HepG2 (cell line): ENCODE results near the gene SNCAIP. TPM values are rescaled to one million over a fixed set of nuclear protein-coding genes. Genes with fewer than 3 reads are reported as not detected.

Experiments used
- ATAC-seq: fragments of 200-7000 bp; cut with Tn5 transposase; 3 replicates; pipeline ENCODE4 v1.9.1; 2020; ENCODE audit warnings: mild to moderate bottlenecking, moderate library complexity
- BruUV-seq: library from RNA; stranded (reverse); fragments of 400-500 nt; replicated peaks from 2 replicates; lab custom pipeline; 2021; lab: Mats Ljungman, UMichigan
- CTCF ChIA-PET: fragments of 300-600 bp; formaldehyde crosslinking; extraction: SDS; loops from one replicate; lab custom pipeline; 2021; ENCODE audit warnings: low total read pairs, inconsistent platforms, low intra/inter-chr PET ratio; lab: Yijun Ruan, JAX
- POLR2A ChIA-PET: fragments of 350-600 bp; sonication (Branson Sonifier 250); formaldehyde crosslinking; loops from one replicate; lab custom pipeline; 2020; ENCODE audit warnings: antibody characterized with exemption, inconsistent platforms; lab: Yijun Ruan, JAX
- DNase-seq: peaks from one replicate; pipeline ENCODE4 v3.0.0-alpha.2; 2015; ENCODE audit warnings: low spot score
- FAIRE-seq: peaks from 3 replicates; lab custom pipeline; 2011; peaks lifted over from hg19 to GRCh38; lab: Jason Lieb, UNC
- H2AFZ ChIP-seq: one replicate; pipeline ENCODE4 v1.6.1; 2011; ENCODE audit warnings: low read length, inconsistent platforms
- H3K27ac ChIP-seq: fragments of 300-600 bp; 3 replicates; pipeline ENCODE4 v1.8.0; 2011; ENCODE audit warnings: mixed run types, mild to moderate bottlenecking, mixed read lengths, low read length, inconsistent platforms; ENCODE audit not compliant: insufficient read depth; ENCODE audit errors: extremely low read length
- H3K27me3 ChIP-seq, 2 experiments: fragments of 200-600 bp in 1 of 2; 2 replicates in 1 of 2; 3 replicates in 1 of 2; pipeline versions ENCODE4 v1.6.0 to v1.8.0; 2011; ENCODE audit warnings: low read length in 2 of 2, mild to moderate bottlenecking in 2 of 2, moderate library complexity in 2 of 2, inconsistent platforms in 1 of 2; ENCODE audit not compliant: insufficient read depth in 2 of 2, control insufficient read depth in 1 of 2
- H3K36me3 ChIP-seq, 2 experiments: fragments of 200-600 bp in 1 of 2; replicated peaks in 1 of 2; 2 replicates in 1 of 2; 3 replicates in 1 of 2; pipeline versions ENCODE4 v1.5.1 to v1.8.0; 2011; ENCODE audit warnings: low read length in 2 of 2, inconsistent platforms in 1 of 2; ENCODE audit not compliant: insufficient read depth in 2 of 2, control insufficient read depth in 1 of 2
- H3K4me1 ChIP-seq: 2 replicates; pipeline ENCODE4 v1.5.1; 2012; ENCODE audit warnings: low read length, inconsistent platforms; ENCODE audit not compliant: insufficient read depth
- H3K4me2 ChIP-seq: 2 replicates; pipeline ENCODE4 v1.6.0; 2011; ENCODE audit warnings: low read depth, low read length, inconsistent platforms
- H3K4me3 ChIP-seq, 3 experiments: fragments of 200-600 bp in 1 of 3; sonication (generic), shearing (Covaris generic) in 1 of 3; replicated peaks in 1 of 3; 2 replicates each; pipeline ENCODE4 v1.5.1; 2011 to 2016; ENCODE audit warnings: low read length in 3 of 3, inconsistent platforms in 2 of 3, low read depth in 2 of 3, mild to moderate bottlenecking in 2 of 3, control low read depth in 1 of 3, mixed read lengths in 1 of 3; ENCODE audit not compliant: insufficient read depth in 1 of 3
- H3K79me2 ChIP-seq: one replicate; pipeline ENCODE4 v1.6.1; 2011; ENCODE audit warnings: low read length, inconsistent platforms; ENCODE audit not compliant: insufficient read depth
- H3K9ac ChIP-seq: 2 replicates; pipeline ENCODE4 v1.6.0; 2011; ENCODE audit warnings: mild to moderate bottlenecking, low read depth, low read length, inconsistent platforms; ENCODE audit not compliant: insufficient read depth
- H3K9me3 ChIP-seq: 2 replicates; pipeline ENCODE4 v1.5.1; 2012; ENCODE audit warnings: mild to moderate bottlenecking, low read length
- H4K20me1 ChIP-seq: 2 replicates; pipeline ENCODE4 v1.6.0; 2011; ENCODE audit warnings: inconsistent platforms, mild to moderate bottlenecking, low read length, moderate library complexity; ENCODE audit not compliant: insufficient read depth
- AGO1 ChIP-seq: fragments of 200-400 bp; formaldehyde crosslinking; IDR thresholded peaks from 2 replicates; pipeline ENCODE4 v1.6.1; 2017; ENCODE audit warnings: mild to moderate bottlenecking, low read depth, low read length, moderate library complexity; ENCODE audit not compliant: poor library complexity, severe bottlenecking
- ARID2 ChIP-seq: sonication (generic); formaldehyde crosslinking; IDR thresholded peaks from 2 replicates; pipeline ENCODE4 v1.8.1; 2022; ENCODE audit warnings: mild to moderate bottlenecking, missing genetic modification reagents, borderline replicate concordance
- IKZF5 ChIP-seq: IDR thresholded peaks from 2 replicates; pipeline ENCODE4 v1.6.1; 2018; ENCODE audit warnings: missing genetic modification reagents, mild to moderate bottlenecking, missing compliant biosample characterization
- KLF12 ChIP-seq: sonication (generic); formaldehyde crosslinking; IDR thresholded peaks from 2 replicates; pipeline ENCODE4 v1.4.0; 2020; ENCODE audit warnings: missing genetic modification reagents, borderline replicate concordance
- NCOA5 ChIP-seq: sonication (generic); formaldehyde crosslinking; IDR thresholded peaks from 2 replicates; pipeline ENCODE4 v1.4.0; 2020; ENCODE audit warnings: missing genetic modification reagents
- PHF8 ChIP-seq: sonication (generic); formaldehyde crosslinking; IDR thresholded peaks from 2 replicates; pipeline ENCODE4 v1.5.0; 2020; ENCODE audit warnings: missing genetic modification reagents
- PRDM4 ChIP-seq: sonication (generic); formaldehyde crosslinking; IDR thresholded peaks from 2 replicates; pipeline ENCODE4 v1.9.0; 2021; ENCODE audit warnings: missing genetic modification reagents, borderline replicate concordance
- RELA ChIP-seq: sonication (generic); formaldehyde crosslinking; IDR thresholded peaks from 2 replicates; pipeline ENCODE4 v1.4.0; 2020; ENCODE audit warnings: missing genetic modification reagents
- ZGPAT ChIP-seq: IDR thresholded peaks from 2 replicates; pipeline ENCODE4 v1.6.1; 2016; ENCODE audit warnings: mild to moderate bottlenecking
- ZNF280D ChIP-seq: sonication (generic); formaldehyde crosslinking; IDR thresholded peaks from 2 replicates; pipeline ENCODE4 v1.5.1; 2020; ENCODE audit warnings: mild to moderate bottlenecking, missing genetic modification reagents
- ZNF296 ChIP-seq: sonication (generic); formaldehyde crosslinking; conservative IDR thresholded peaks from 2 replicates; pipeline ENCODE4 v1.5.0; 2020; ENCODE audit warnings: mild to moderate bottlenecking, missing genetic modification reagents
- ZNF629 ChIP-seq: sonication (generic); formaldehyde crosslinking; conservative IDR thresholded peaks from 2 replicates; pipeline ENCODE4 v1.5.0; 2020; ENCODE audit warnings: missing genetic modification reagents
- ZNF766 ChIP-seq: sonication (generic); formaldehyde crosslinking; IDR thresholded peaks from 2 replicates; pipeline ENCODE4 v1.5.0; 2020; ENCODE audit warnings: missing genetic modification reagents, borderline replicate concordance
- WGBS: methylation state at CpG from one replicate; pipeline ENCODE4 v1.1.6; 2017; ENCODE audit warnings: low lambda C conversion rate; 5-methylcytosine and 5-hydroxymethylcytosine counted together
- in situ Hi-C: cut with HindIII; loops from 2 replicates; pipeline ENCODE4 v1.10.0; 2017; ENCODE audit warnings: low pct_unique_long_range_greater_than_20kb; ENCODE audit not compliant: extremely low pct_ligation_motif_present
- intact Hi-C: fragments of 100-400 bp; cut with micrococcal nuclease; formaldehyde crosslinking; loops from one replicate; pipeline ENCODE4 v1.10.0; 2022; ENCODE audit not compliant: unreplicated experiment
- polyA plus RNA-seq, 8 experiments: library from polyadenylated mRNA; depleted of rRNA in 3 of 8; stranded (reverse) in 7 of 8; unstranded in 1 of 8; fragments of >200 nt; fragmentation: Illumina TruSeq in 4 of 8; extraction: Trizol in 4 of 8; gene quantifications; 2 replicates each; pipeline versions ENCODE4 v1.2.1 to v1.2.3, GENCODE V29; 2011 to 2016; ENCODE audit warnings: low read depth in 4 of 8, missing spikeins in 1 of 8, mixed read lengths in 1 of 8; ENCODE audit not compliant: insufficient read depth in 1 of 8
- total RNA-seq, 5 experiments: library from RNA; depleted of rRNA; stranded (reverse); fragments of >200 nt; fragmentation: Illumina TruSeq; extraction: Trizol; gene quantifications; 2 replicates each; pipeline ENCODE4 v1.2.3, GENCODE V29; 2016; ENCODE audit warnings: low read depth in 1 of 5

Gene SNCAIP
- total and polyA plus RNA-seq, 2 of the 13 experiments (the other 11 are each of a cell fraction or from before 2014, with no cell fraction given): not detected

- TF ChIP-seq AGO1 (no peak), IKZF5 (no peak), RELA (CRISPR knock-in tag) (no peak), KLF12 (CRISPR knock-in tag) (no peak), ZNF296 (CRISPR knock-in tag) (no peak)
These were observed 5.6 kb upstream of the SNCAIP start (continued) for GRCh38 chr5:122306461-122306860.

- no peaks in the 10 kb centered on the region for H4K20me1 ChIP-seq
- intact Hi-C loops: no loop called here
- no peak overlapping the region for H2AFZ ChIP-seq
- H3K36me3 ChIP-seq: no peaks in the 10 kb centered on the region
- H3K9me3 ChIP-seq: no peaks in the 10 kb centered on the region
- FAIRE-seq: no peak
- ChIA-PET POLR2A (no interaction called here), CTCF (no interaction called here)
- BruUV-seq: no TSS peak
- in situ Hi-C loops: no loop called here
- ATAC-seq: no peak
- DNase-seq: no peak
- H3K4me3 ChIP-seq: no peak overlapping the region
- peaks cover 5 to 26% of the 10 kb centered on the region in 2 experiments; a peak in 4 of 5 replicates for H3K27me3 ChIP-seq
- H3K27ac ChIP-seq: no peak overlapping the region
- 80% methylated on average over 7 of the region's 7 CpGs for WGBS
- no peaks in the 10 kb centered on the region for H3K79me2 ChIP-seq
- peaks cover 8% of the 10 kb centered on the region; the same call in 1 of the 2 replicates for H3K4me1 ChIP-seq
- no peak overlapping the region for H3K9ac ChIP-seq
- TF ChIP-seq ZNF280D: no peak
- TF ChIP-seq ZNF629 (CRISPR knock-in tag): no peak
- TF ChIP-seq ZNF766: no peak
- TF ChIP-seq PRDM4 (CRISPR knock-in tag): no peak
- no peak for TF ChIP-seq ZGPAT (CRISPR knock-in tag)
- no peak for TF ChIP-seq ARID2
- no peak for TF ChIP-seq NCOA5 (CRISPR knock-in tag)
- no peak for TF ChIP-seq PHF8 (CRISPR knock-in tag)
- H3K4me2 ChIP-seq: no peak overlapping the region
These were observed 1.1 kb upstream of the SNCAIP start for GRCh38 chr5:122310889-122311288.
